ENCODE results near the gene MCF2L.

DNA sequence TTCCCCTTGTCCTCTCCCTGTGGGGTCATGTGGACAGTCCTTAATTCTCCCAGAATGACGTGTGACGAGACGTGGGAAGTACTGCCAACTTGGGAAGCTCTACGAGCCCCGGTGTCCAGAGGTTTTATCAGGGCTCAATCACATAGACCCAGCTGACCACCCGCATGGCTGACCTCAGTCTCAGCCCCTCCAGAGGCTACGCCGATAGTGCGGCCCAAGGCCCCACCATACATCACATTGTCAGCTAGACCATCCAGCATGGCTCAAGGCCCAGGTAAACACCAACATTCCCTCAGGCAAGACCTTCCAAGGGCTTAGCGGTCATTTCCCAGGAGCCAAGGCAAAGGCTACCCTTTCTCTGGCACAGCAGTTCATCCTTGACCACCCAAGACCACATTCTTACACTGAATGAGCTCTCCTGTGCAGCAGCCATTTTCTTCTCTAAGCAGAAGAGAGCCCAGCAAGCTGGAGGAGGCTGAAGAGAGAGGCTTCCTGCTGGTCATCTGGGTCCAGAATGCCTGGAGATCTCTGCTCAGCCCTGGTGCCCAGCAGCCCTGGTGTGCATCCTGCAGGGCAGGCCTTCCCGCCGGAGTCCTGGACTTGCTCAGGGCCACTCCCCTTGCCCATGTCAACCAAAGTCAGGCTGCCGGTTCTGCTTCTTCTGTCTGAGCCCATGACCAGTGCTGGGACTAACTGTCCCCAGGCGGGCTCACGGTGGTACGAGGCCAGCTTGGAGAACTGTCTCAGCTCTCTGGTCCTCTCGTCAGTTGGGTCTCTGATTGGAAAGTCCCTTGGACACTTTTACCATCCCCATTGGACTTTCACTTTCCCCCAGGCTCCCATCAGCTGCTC lies 145.7 kb downstream of the MCF2L start:
- TF ChIP-seq POLR2A (IDR thresholded peaks at IDR 0.05) (no peak), POLR2AphosphoS5 (IDR thresholded peaks at IDR 0.05) (no peak), EP300 (IDR thresholded peaks at IDR 0.05; ENCODE audit: low read depth) (no peak)
- TF ChIP-seq, protein P1, sequence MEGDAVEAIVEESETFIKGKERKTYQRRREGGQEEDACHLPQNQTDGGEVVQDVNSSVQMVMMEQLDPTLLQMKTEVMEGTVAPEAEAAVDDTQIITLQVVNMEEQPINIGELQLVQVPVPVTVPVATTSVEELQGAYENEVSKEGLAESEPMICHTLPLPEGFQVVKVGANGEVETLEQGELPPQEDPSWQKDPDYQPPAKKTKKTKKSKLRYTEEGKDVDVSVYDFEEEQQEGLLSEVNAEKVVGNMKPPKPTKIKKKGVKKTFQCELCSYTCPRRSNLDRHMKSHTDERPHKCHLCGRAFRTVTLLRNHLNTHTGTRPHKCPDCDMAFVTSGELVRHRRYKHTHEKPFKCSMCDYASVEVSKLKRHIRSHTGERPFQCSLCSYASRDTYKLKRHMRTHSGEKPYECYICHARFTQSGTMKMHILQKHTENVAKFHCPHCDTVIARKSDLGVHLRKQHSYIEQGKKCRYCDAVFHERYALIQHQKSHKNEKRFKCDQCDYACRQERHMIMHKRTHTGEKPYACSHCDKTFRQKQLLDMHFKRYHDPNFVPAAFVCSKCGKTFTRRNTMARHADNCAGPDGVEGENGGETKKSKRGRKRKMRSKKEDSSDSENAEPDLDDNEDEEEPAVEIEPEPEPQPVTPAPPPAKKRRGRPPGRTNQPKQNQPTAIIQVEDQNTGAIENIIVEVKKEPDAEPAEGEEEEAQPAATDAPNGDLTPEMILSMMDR (IDR thresholded peaks at IDR 0.05): no peak

All from transverse colon (tissue), 4 donors.